ENCODE results near the gene CCDC91. TPM values are rescaled to one million over a fixed set of nuclear protein-coding genes. Genes with fewer than 3 reads are reported as not detected.
"Not testable (repeated sequence)": the region's sequence is repeated elsewhere in the genome, so short reads cannot be mapped to it uniquely, and the experiment has no call there.

CCDC91 gene
- total and polyA plus RNA-seq, 4 donors, result 13.4 to 41.3 (median 23.3) TPM

GRCh38 chr12:28318273-28318672 lies 128.0 kb downstream of the CCDC91 start:
- H3K27me3 ChIP-seq (ENCODE audit: control insufficient read depth in 3 of 3, insufficient read depth in 3 of 3, low read length in 2 of 3), result no peaks in the 10 kb centered on the region
- TF ChIP-seq CTCF (IDR thresholded peaks at IDR 0.05; ENCODE audit: control extremely low read depth, extremely low read depth), result no peak
- no peak for ATAC-seq (ENCODE audit: insufficient read depth, low FRiP score)
- peaks cover 0 to 3% (median 1%) of the 10 kb centered on the region in 4 donors for H3K36me3 ChIP-seq (ENCODE audit: control insufficient read depth in 4 of 4, insufficient read depth in 4 of 4, low read length in 4 of 4)
- H3K4me3 ChIP-seq, result no peak overlapping the region
- no peak for DNase-seq
- peaks cover 0 to 5% (median 0%) of the 10 kb centered on the region in 4 donors for H3K9me3 ChIP-seq (ENCODE audit: control insufficient read depth in 4 of 4, insufficient read depth in 3 of 4, low read length in 3 of 4)
- H3K27ac ChIP-seq (ENCODE audit: low read depth in 1 of 2, low read length in 1 of 2), result no peak overlapping the region
- 79 to 90% methylated on average over 3 of the region's 3 CpGs for WGBS, 2 donors
- no peak overlapping the region for H3K9ac ChIP-seq (ENCODE audit: insufficient read depth in 1 of 2, low read length in 2 of 2)
- H3K4me1 ChIP-seq (ENCODE audit: control insufficient read depth in 5 of 5, insufficient read depth in 5 of 5, low read length in 5 of 5), result peaks cover 0 to 5% (median 0%) of the 10 kb centered on the region in 5 donors

- Histone ChIP-seq H3K9me3 (ENCODE audit: control insufficient read depth in 4 of 4, insufficient read depth in 3 of 4, low read length in 3 of 4) (peaks cover 0 to 5% (median 0%) of the 10 kb centered on the region in 4 donors), H3K4me1 (ENCODE audit: control insufficient read depth in 5 of 5, insufficient read depth in 5 of 5, low read length in 5 of 5) (no peaks in the 10 kb centered on the region), H3K27me3 (ENCODE audit: control insufficient read depth in 3 of 3, insufficient read depth in 3 of 3, low read length in 2 of 3) (no peaks in the 10 kb centered on the region), H3K27ac (ENCODE audit: low read depth in 1 of 2, low read length in 1 of 2) (no peak overlapping the region), H3K4me3 (no peak overlapping the region), H3K36me3 (ENCODE audit: control insufficient read depth in 4 of 4, insufficient read depth in 4 of 4, low read length in 4 of 4) (peaks cover 0 to 3% (median 0%) of the 10 kb centered on the region in 4 donors), H3K9ac (ENCODE audit: insufficient read depth in 1 of 2, low read length in 2 of 2) (no peak overlapping the region)
- no peak for DNase-seq
- no peak for TF ChIP-seq CTCF (IDR thresholded peaks at IDR 0.05; ENCODE audit: control extremely low read depth, extremely low read depth)
- 94% methylated on average over 1 of the region's 1 CpG for WGBS, 2 donors
- ATAC-seq (ENCODE audit: insufficient read depth, low FRiP score), result no peak
These were observed 130.1 kb downstream of the CCDC91 start for GRCh38 chr12:28320353-28320752.

- H3K9me3 ChIP-seq (ENCODE audit: control insufficient read depth in 4 of 4, insufficient read depth in 3 of 4, low read length in 3 of 4), result no peaks in the 10 kb centered on the region
- H3K4me1 ChIP-seq (ENCODE audit: control insufficient read depth in 5 of 5, insufficient read depth in 5 of 5, low read length in 5 of 5), result peaks cover 0 to 3% (median 0%) of the 10 kb centered on the region in 5 donors
- no peaks in the 10 kb centered on the region for H3K27me3 ChIP-seq (ENCODE audit: control insufficient read depth in 3 of 3, insufficient read depth in 3 of 3, low read length in 2 of 3)
- no peaks in the 10 kb centered on the region for H3K36me3 ChIP-seq (ENCODE audit: control insufficient read depth in 4 of 4, insufficient read depth in 4 of 4, low read length in 4 of 4)
- ATAC-seq (ENCODE audit: insufficient read depth, low FRiP score), result no peak
- 94 to 95% methylated on average over 4 of the region's 4 CpGs for WGBS, 2 donors
- no peak overlapping the region for H3K4me3 ChIP-seq
- H3K9ac ChIP-seq (ENCODE audit: insufficient read depth in 1 of 2, low read length in 2 of 2), result no peak overlapping the region
- no peak for TF ChIP-seq CTCF (IDR thresholded peaks at IDR 0.05; ENCODE audit: control extremely low read depth, extremely low read depth)
- no peak overlapping the region for H3K27ac ChIP-seq (ENCODE audit: low read depth in 1 of 2, low read length in 1 of 2)
- DNase-seq, result no peak
These were observed 137.5 kb downstream of the CCDC91 start for GRCh38 chr12:28327722-28328121.

- Histone ChIP-seq H3K4me3 (no peak overlapping the region), H3K36me3 (ENCODE audit: control insufficient read depth in 4 of 4, insufficient read depth in 4 of 4, low read length in 4 of 4) (no peaks in the 10 kb centered on the region), H3K9ac (ENCODE audit: insufficient read depth in 1 of 2, low read length in 2 of 2) (no peak overlapping the region), H3K27me3 (ENCODE audit: control insufficient read depth in 3 of 3, insufficient read depth in 3 of 3, low read length in 2 of 3) (no peaks in the 10 kb centered on the region), H3K9me3 (ENCODE audit: control insufficient read depth in 4 of 4, insufficient read depth in 3 of 4, low read length in 3 of 4) (no peaks in the 10 kb centered on the region), H3K4me1 (ENCODE audit: control insufficient read depth in 5 of 5, insufficient read depth in 5 of 5, low read length in 5 of 5) (peaks cover 0 to 3% (median 0%) of the 10 kb centered on the region in 5 donors), H3K27ac (ENCODE audit: low read depth in 1 of 2, low read length in 1 of 2) (no peak overlapping the region)
- ATAC-seq (ENCODE audit: insufficient read depth, low FRiP score) (no peak), DNase-seq (no peak)
- WGBS, 2 donors, result 96 to 98% methylated on average over 2 of the region's 2 CpGs
- no peak for TF ChIP-seq CTCF (IDR thresholded peaks at IDR 0.05; ENCODE audit: control extremely low read depth, extremely low read depth)
These were observed 138.7 kb downstream of the CCDC91 start for GRCh38 chr12:28328967-28329366.

- H3K9me3 ChIP-seq (ENCODE audit: control insufficient read depth in 4 of 4, insufficient read depth in 3 of 4, low read length in 3 of 4); H3K27ac ChIP-seq (ENCODE audit: low read depth in 1 of 2, low read length in 1 of 2); DNase-seq; H3K9ac ChIP-seq (ENCODE audit: insufficient read depth in 1 of 2, low read length in 2 of 2); H3K27me3 ChIP-seq (ENCODE audit: control insufficient read depth in 3 of 3, insufficient read depth in 3 of 3, low read length in 2 of 3); H3K4me1 ChIP-seq (ENCODE audit: control insufficient read depth in 5 of 5, insufficient read depth in 5 of 5, low read length in 5 of 5); H3K4me3 ChIP-seq; ATAC-seq (ENCODE audit: insufficient read depth, low FRiP score); H3K36me3 ChIP-seq (ENCODE audit: control insufficient read depth in 4 of 4, insufficient read depth in 4 of 4, low read length in 4 of 4): not testable (repeated sequence)
- WGBS, 2 donors, result 98 to 100% methylated on average over 2 of the region's 2 CpGs
These were observed 139.5 kb downstream of the CCDC91 start for GRCh38 chr12:28329727-28330126.
